ENCODE data around the gene CYP27C1.

DNA sequence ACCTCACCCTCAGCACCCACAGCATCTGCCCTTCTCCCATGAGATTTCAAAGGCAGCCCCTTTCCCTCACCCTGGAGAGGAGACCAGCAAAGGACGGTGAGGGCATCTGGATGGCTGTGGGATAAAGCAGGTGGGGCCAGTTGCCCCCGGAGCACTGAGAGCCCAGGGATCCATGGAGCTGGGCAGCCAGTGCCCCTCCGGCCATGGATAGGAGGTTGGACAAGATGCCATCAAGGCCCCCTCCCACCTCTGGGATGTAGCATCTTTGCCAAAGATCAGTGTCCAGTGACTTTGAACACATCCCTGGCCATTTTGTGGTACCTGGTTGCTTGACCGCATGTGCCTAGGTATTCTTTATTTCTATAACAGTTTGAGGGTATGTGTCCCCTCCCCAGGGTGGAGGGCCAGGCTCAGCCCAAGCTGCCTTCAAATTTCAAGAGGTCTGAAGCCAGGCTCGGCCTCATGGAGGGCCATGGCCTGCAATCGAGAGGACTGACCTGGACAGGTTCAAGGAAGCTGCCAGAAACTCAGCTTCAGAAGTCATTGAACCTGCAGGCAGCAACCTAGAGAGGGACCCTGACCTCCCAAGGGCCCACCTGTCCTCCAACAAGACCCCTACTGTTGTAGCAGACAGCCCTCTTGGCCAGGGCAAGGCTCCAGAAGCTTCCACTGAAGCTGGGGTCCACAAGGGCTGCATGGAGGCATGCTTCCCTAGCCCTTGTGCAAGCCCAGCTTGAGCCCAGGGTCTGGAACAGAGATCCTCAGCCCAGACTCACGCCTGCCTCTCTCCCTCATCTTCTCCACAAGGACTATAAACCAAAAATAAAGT, 57.6 kb downstream of the CYP27C1 start:
- TF ChIP-seq CTCF (IDR thresholded peaks at IDR 0.05; ENCODE audit: insufficient read depth, low read length, poor library complexity, severe bottlenecking), result no peak
- TF ChIP-seq EZH2phosphoT487 (conservative IDR thresholded peaks at IDR 0.05; ENCODE audit: low read length), result no peak
